ENCODE results near the gene BSG.

- TF ChIP-seq CTCF (IDR thresholded peaks at IDR 0.05) (no peak), POLR2AphosphoS5 (IDR thresholded peaks at IDR 0.05; ENCODE audit: low read depth, low read length) (no peak), TCF7L2 (IDR thresholded peaks at IDR 0.05; ENCODE audit: low read depth, low read length) (no peak)
- TF ChIP-seq, protein P1, sequence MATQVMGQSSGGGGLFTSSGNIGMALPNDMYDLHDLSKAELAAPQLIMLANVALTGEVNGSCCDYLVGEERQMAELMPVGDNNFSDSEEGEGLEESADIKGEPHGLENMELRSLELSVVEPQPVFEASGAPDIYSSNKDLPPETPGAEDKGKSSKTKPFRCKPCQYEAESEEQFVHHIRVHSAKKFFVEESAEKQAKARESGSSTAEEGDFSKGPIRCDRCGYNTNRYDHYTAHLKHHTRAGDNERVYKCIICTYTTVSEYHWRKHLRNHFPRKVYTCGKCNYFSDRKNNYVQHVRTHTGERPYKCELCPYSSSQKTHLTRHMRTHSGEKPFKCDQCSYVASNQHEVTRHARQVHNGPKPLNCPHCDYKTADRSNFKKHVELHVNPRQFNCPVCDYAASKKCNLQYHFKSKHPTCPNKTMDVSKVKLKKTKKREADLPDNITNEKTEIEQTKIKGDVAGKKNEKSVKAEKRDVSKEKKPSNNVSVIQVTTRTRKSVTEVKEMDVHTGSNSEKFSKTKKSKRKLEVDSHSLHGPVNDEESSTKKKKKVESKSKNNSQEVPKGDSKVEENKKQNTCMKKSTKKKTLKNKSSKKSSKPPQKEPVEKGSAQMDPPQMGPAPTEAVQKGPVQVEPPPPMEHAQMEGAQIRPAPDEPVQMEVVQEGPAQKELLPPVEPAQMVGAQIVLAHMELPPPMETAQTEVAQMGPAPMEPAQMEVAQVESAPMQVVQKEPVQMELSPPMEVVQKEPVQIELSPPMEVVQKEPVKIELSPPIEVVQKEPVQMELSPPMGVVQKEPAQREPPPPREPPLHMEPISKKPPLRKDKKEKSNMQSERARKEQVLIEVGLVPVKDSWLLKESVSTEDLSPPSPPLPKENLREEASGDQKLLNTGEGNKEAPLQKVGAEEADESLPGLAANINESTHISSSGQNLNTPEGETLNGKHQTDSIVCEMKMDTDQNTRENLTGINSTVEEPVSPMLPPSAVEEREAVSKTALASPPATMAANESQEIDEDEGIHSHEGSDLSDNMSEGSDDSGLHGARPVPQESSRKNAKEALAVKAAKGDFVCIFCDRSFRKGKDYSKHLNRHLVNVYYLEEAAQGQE (IDR thresholded peaks at IDR 0.05; ENCODE audit: insufficient read depth in 1 of 2, low read depth in 2 of 2, low read length in 1 of 2) = no peak
These were observed 5.6 kb upstream of the BSG start for GRCh38 chr19:566844-567243.
